Kidney epithelial cell (primary cell): Measurements from ENCODE around the gene BTBD6. TPM values are rescaled to one million over a fixed set of nuclear protein-coding genes. Genes with fewer than 3 reads are reported as not detected.
"Not testable (repeated sequence)": the region's sequence is repeated elsewhere in the genome, so short reads cannot be mapped to it uniquely, and the experiment has no call there.

ENCODE experiments used
- DNase-seq: peaks from one replicate; pipeline ENCODE4 v3.0.0-alpha.2; 2010; ENCODE audit warnings: low read depth
- H3K27me3 ChIP-seq: 2 replicates; pipeline ENCODE4 v1.6.0; 2011; ENCODE audit warnings: low read length; ENCODE audit not compliant: control insufficient read depth, insufficient read depth
- H3K36me3 ChIP-seq: 2 replicates; pipeline ENCODE4 v1.5.1; 2011; ENCODE audit warnings: low read length; ENCODE audit not compliant: control insufficient read depth, insufficient read depth
- H3K4me3 ChIP-seq: 2 replicates; pipeline ENCODE4 v1.5.1; 2011; ENCODE audit warnings: low read depth, mild to moderate bottlenecking, control low read depth, low read length
- CTCF ChIP-seq: IDR thresholded peaks from 2 replicates; pipeline ENCODE4 v1.5.1; 2011; ENCODE audit warnings: mild to moderate bottlenecking, moderate library complexity, low read length, control low read depth, inconsistent platforms; ENCODE audit not compliant: insufficient read depth, poor library complexity, severe bottlenecking
- total RNA-seq: library from RNA; depleted of rRNA; stranded (reverse); fragments of >200 nt; gene quantifications from 2 replicates; pipeline ENCODE4 v1.2.3, GENCODE V29; 2015

The BTBD6 gene
- total RNA-seq, 1 donor from 2014 or later, result 45.8 TPM

- no peak for DNase-seq
- Histone ChIP-seq H3K4me3 (no peak overlapping the region), H3K36me3 (no peaks in the 10 kb centered on the region), H3K27me3 (no peaks in the 10 kb centered on the region)
- TF ChIP-seq CTCF, result no peak
These were observed 27.1 kb downstream of the BTBD6 start for GRCh38 chr14:105275267-105275946.

- H3K36me3 ChIP-seq, H3K27me3 ChIP-seq, H3K4me3 ChIP-seq, DNase-seq: not testable (repeated sequence)
These were observed 29.1 kb downstream of the BTBD6 start for GRCh38 chr14:105277448-105277847.

GRCh38 chr14:105279642-105280361, 31.5 kb downstream of the BTBD6 start:
- no peak for DNase-seq
- Histone ChIP-seq H3K36me3 (no peaks in the 10 kb centered on the region), H3K27me3 (no peaks in the 10 kb centered on the region), H3K4me3 (no peak overlapping the region)
- TF ChIP-seq CTCF, result no peak

GRCh38 chr14:105280525-105280924, 32.2 kb downstream of the BTBD6 start:
- no peak overlapping the region for H3K4me3 ChIP-seq
- H3K36me3 ChIP-seq, result no peaks in the 10 kb centered on the region
- DNase-seq, result no peak
- no peaks in the 10 kb centered on the region for H3K27me3 ChIP-seq
- no peak for TF ChIP-seq CTCF

GRCh38 chr14:105281371-105282097, 33.2 kb downstream of the BTBD6 start:
- no peaks in the 10 kb centered on the region for H3K27me3 ChIP-seq
- peak; percentile 82 for TF ChIP-seq CTCF
- no peak overlapping the region for H3K4me3 ChIP-seq
- H3K36me3 ChIP-seq, result no peaks in the 10 kb centered on the region
- peak; percentile 53 for DNase-seq

GRCh38 chr14:105282098-105282725, 33.9 kb downstream of the BTBD6 start:
- DNase-seq, result no peak
- no peak for TF ChIP-seq CTCF
- Histone ChIP-seq H3K27me3 (no peaks in the 10 kb centered on the region), H3K4me3 (no peak overlapping the region), H3K36me3 (no peaks in the 10 kb centered on the region)
